ENCODE results near the gene SPTB. TPM values are rescaled to one million over a fixed set of nuclear protein-coding genes. Genes with fewer than 3 reads are reported as not detected.

The SPTB gene
- polyA plus RNA-seq, 1 donor (not counting 4 experiments of a cell fraction or from before 2014, with no cell fraction given), result not detected

- no peak for DNase-seq (ENCODE audit: low read depth, low spot score)
- no peak overlapping the region for H2AFZ ChIP-seq (ENCODE audit: control insufficient read depth, low read length)
- FAIRE-seq, result no peak
Measured at GRCh38 chr14:64786296-64787149, 93.2 kb downstream of the SPTB start.

GRCh38 chr14:64784006-64784405 lies 95.7 kb downstream of the SPTB start:
- Histone ChIP-seq H3K9ac (ENCODE audit: control insufficient read depth, extremely low read depth, insufficient read depth, low read length) (no peak overlapping the region), H3K79me2 (ENCODE audit: control insufficient read depth, insufficient read depth, low read length) (no peaks in the 10 kb centered on the region), H3K36me3 (ENCODE audit: control insufficient read depth in 2 of 2, extremely low read depth in 1 of 2, insufficient read depth in 2 of 2, low read length in 2 of 2) (no peaks in the 10 kb centered on the region), H3K9me3 (ENCODE audit: control insufficient read depth, low read depth, low read length) (no peaks in the 10 kb centered on the region), H3K4me3 (ENCODE audit: control insufficient read depth in 2 of 3, extremely low read depth in 1 of 3, insufficient read depth in 2 of 3, low read depth in 1 of 3, low read length in 3 of 3) (no peak overlapping the region), H3K27me3 (ENCODE audit: control insufficient read depth, extremely low read depth, insufficient read depth, low read length) (no peaks in the 10 kb centered on the region), H3K4me1 (ENCODE audit: control insufficient read depth, extremely low read depth, insufficient read depth, low read length) (peaks cover 6% of the 10 kb centered on the region), H3K27ac (ENCODE audit: control insufficient read depth, insufficient read depth, low read length) (no peak overlapping the region), H3K4me2 (ENCODE audit: control insufficient read depth, extremely low read depth, insufficient read depth, low read depth, low read length) (no peak overlapping the region), H3K9me1 (ENCODE audit: control insufficient read depth, extremely low read depth, insufficient read depth, low read length) (no peaks in the 10 kb centered on the region), H4K20me1 (ENCODE audit: control insufficient read depth, extremely low read depth, insufficient read depth, low read length) (peaks cover 3% of the 10 kb centered on the region), H2AFZ (ENCODE audit: control insufficient read depth, low read length) (no peak overlapping the region)
- DNase-seq (ENCODE audit: low read depth, low spot score) (no peak), FAIRE-seq (no peak)
- no peak for TF ChIP-seq EZH2 (IDR thresholded peaks at IDR 0.05; ENCODE audit: low read length)
- dilution Hi-C loops (cut with MboI; ENCODE audit: extremely low pct_ligation_motif_present, low sequenced_read_pairs), result no loop called here

More at GRCh38 chr14:64786296-64787149, 93.2 kb downstream of the SPTB start:
- peaks cover 16% of the 10 kb centered on the region for H3K4me1 ChIP-seq (ENCODE audit: control insufficient read depth, extremely low read depth, insufficient read depth, low read length)
- H3K9me1 ChIP-seq (ENCODE audit: control insufficient read depth, extremely low read depth, insufficient read depth, low read length), result no peaks in the 10 kb centered on the region
- H3K79me2 ChIP-seq (ENCODE audit: control insufficient read depth, insufficient read depth, low read length), result no peaks in the 10 kb centered on the region
- no peak overlapping the region for H3K27ac ChIP-seq (ENCODE audit: control insufficient read depth, insufficient read depth, low read length)
- H4K20me1 ChIP-seq (ENCODE audit: control insufficient read depth, extremely low read depth, insufficient read depth, low read length), result peaks cover 3% of the 10 kb centered on the region
- no peak overlapping the region for H3K4me3 ChIP-seq (ENCODE audit: control insufficient read depth in 2 of 3, extremely low read depth in 1 of 3, insufficient read depth in 2 of 3, low read depth in 1 of 3, low read length in 3 of 3)
- dilution Hi-C loops (cut with MboI; ENCODE audit: extremely low pct_ligation_motif_present, low sequenced_read_pairs), result no loop called here
- no peak for TF ChIP-seq EZH2 (IDR thresholded peaks at IDR 0.05; ENCODE audit: low read length)
- TF ChIP-seq, protein P1, sequence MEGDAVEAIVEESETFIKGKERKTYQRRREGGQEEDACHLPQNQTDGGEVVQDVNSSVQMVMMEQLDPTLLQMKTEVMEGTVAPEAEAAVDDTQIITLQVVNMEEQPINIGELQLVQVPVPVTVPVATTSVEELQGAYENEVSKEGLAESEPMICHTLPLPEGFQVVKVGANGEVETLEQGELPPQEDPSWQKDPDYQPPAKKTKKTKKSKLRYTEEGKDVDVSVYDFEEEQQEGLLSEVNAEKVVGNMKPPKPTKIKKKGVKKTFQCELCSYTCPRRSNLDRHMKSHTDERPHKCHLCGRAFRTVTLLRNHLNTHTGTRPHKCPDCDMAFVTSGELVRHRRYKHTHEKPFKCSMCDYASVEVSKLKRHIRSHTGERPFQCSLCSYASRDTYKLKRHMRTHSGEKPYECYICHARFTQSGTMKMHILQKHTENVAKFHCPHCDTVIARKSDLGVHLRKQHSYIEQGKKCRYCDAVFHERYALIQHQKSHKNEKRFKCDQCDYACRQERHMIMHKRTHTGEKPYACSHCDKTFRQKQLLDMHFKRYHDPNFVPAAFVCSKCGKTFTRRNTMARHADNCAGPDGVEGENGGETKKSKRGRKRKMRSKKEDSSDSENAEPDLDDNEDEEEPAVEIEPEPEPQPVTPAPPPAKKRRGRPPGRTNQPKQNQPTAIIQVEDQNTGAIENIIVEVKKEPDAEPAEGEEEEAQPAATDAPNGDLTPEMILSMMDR (optimal IDR thresholded peaks at IDR 0.05 in 1 of 3, IDR thresholded peaks at IDR 0.05 in 1 of 3, conservative IDR thresholded peaks at IDR 0.05 in 1 of 3; ENCODE audit: extremely low read depth in 1 of 3, insufficient read depth in 2 of 3, low read length in 3 of 3), result no peak
- H3K36me3 ChIP-seq (ENCODE audit: control insufficient read depth in 2 of 2, extremely low read depth in 1 of 2, insufficient read depth in 2 of 2, low read length in 2 of 2), result no peaks in the 10 kb centered on the region
- H3K4me2 ChIP-seq (ENCODE audit: control insufficient read depth, extremely low read depth, insufficient read depth, low read depth, low read length), result no peak overlapping the region
- no peaks in the 10 kb centered on the region for H3K27me3 ChIP-seq (ENCODE audit: control insufficient read depth, extremely low read depth, insufficient read depth, low read length)
- H3K9ac ChIP-seq (ENCODE audit: control insufficient read depth, extremely low read depth, insufficient read depth, low read length), result no peak overlapping the region
- no peaks in the 10 kb centered on the region for H3K9me3 ChIP-seq (ENCODE audit: control insufficient read depth, low read depth, low read length)

Measured in keratinocyte (primary cell).